ENCODE measurements around the gene HCFC2. TPM values are rescaled to one million over a fixed set of nuclear protein-coding genes. Genes with fewer than 3 reads are reported as not detected.

The HCFC2 gene
- polyA plus RNA-seq, 1 donor (not counting 4 experiments of a cell fraction or from before 2014, with no cell fraction given) = 8.3 TPM

- dilution Hi-C loops (cut with MboI; ENCODE audit: extremely low pct_ligation_motif_present, low sequenced_read_pairs) = no loop called here
- Histone ChIP-seq H3K27me3 (ENCODE audit: control insufficient read depth, extremely low read depth, insufficient read depth, low read length) (no peaks in the 10 kb centered on the region), H3K9me1 (ENCODE audit: control insufficient read depth, extremely low read depth, insufficient read depth, low read length) (no peaks in the 10 kb centered on the region), H3K4me2 (ENCODE audit: control insufficient read depth, extremely low read depth, insufficient read depth, low read depth, low read length) (no peak overlapping the region), H3K4me1 (ENCODE audit: control insufficient read depth, extremely low read depth, insufficient read depth, low read length) (no peaks in the 10 kb centered on the region), H4K20me1 (ENCODE audit: control insufficient read depth, extremely low read depth, insufficient read depth, low read length) (no peaks in the 10 kb centered on the region), H3K4me3 (ENCODE audit: control insufficient read depth in 2 of 3, extremely low read depth in 1 of 3, insufficient read depth in 2 of 3, low read depth in 1 of 3, low read length in 3 of 3) (no peak overlapping the region), H3K9me3 (ENCODE audit: control insufficient read depth, low read depth, low read length) (no peaks in the 10 kb centered on the region), H3K9ac (ENCODE audit: control insufficient read depth, extremely low read depth, insufficient read depth, low read length) (no peak overlapping the region), H3K27ac (ENCODE audit: control insufficient read depth, insufficient read depth, low read length) (no peak overlapping the region), H3K36me3 (ENCODE audit: control insufficient read depth in 2 of 2, extremely low read depth in 1 of 2, insufficient read depth in 2 of 2, low read length in 2 of 2) (no peaks in the 10 kb centered on the region), H3K79me2 (ENCODE audit: control insufficient read depth, insufficient read depth, low read length) (no peaks in the 10 kb centered on the region), H2AFZ (ENCODE audit: control insufficient read depth, low read length) (no peak overlapping the region)
- FAIRE-seq (no peak), DNase-seq (ENCODE audit: low read depth, low spot score) (no peak)
- TF ChIP-seq EZH2 (IDR thresholded peaks at IDR 0.05; ENCODE audit: low read length) (no peak), CTCF (optimal IDR thresholded peaks at IDR 0.05 in 1 of 3, IDR thresholded peaks at IDR 0.05 in 1 of 3, conservative IDR thresholded peaks at IDR 0.05 in 1 of 3; ENCODE audit: extremely low read depth in 1 of 3, insufficient read depth in 2 of 3, low read length in 3 of 3) (no peak)
Observed at GRCh38 chr12:104106965-104107364, 42.6 kb downstream of the HCFC2 start.

GRCh38 chr12:104108755-104109445 lies 44.6 kb downstream of the HCFC2 start:
- H3K9me1 ChIP-seq (ENCODE audit: control insufficient read depth, extremely low read depth, insufficient read depth, low read length) = no peaks in the 10 kb centered on the region
- no peaks in the 10 kb centered on the region for H3K9me3 ChIP-seq (ENCODE audit: control insufficient read depth, low read depth, low read length)
- FAIRE-seq (peak; percentile 95), DNase-seq (ENCODE audit: low read depth, low spot score) (peak; percentile 50)
- dilution Hi-C loops (cut with MboI; ENCODE audit: extremely low pct_ligation_motif_present, low sequenced_read_pairs) = no loop called here
- H3K27me3 ChIP-seq (ENCODE audit: control insufficient read depth, extremely low read depth, insufficient read depth, low read length) = no peaks in the 10 kb centered on the region
- no peak overlapping the region for H2AFZ ChIP-seq (ENCODE audit: control insufficient read depth, low read length)
- H3K4me2 ChIP-seq (ENCODE audit: control insufficient read depth, extremely low read depth, insufficient read depth, low read depth, low read length) = no peak overlapping the region
- H3K9ac ChIP-seq (ENCODE audit: control insufficient read depth, extremely low read depth, insufficient read depth, low read length) = no peak overlapping the region
- no peaks in the 10 kb centered on the region for H3K36me3 ChIP-seq (ENCODE audit: control insufficient read depth in 2 of 2, extremely low read depth in 1 of 2, insufficient read depth in 2 of 2, low read length in 2 of 2)
- TF ChIP-seq EZH2 (IDR thresholded peaks at IDR 0.05; ENCODE audit: low read length) (no peak), CTCF (optimal IDR thresholded peaks at IDR 0.05 in 1 of 3, IDR thresholded peaks at IDR 0.05 in 1 of 3, conservative IDR thresholded peaks at IDR 0.05 in 1 of 3; ENCODE audit: extremely low read depth in 1 of 3, insufficient read depth in 2 of 3, low read length in 3 of 3) (peak; percentile 84 to 94 (median 90))
- no peak overlapping the region for H3K4me3 ChIP-seq (ENCODE audit: control insufficient read depth in 2 of 3, extremely low read depth in 1 of 3, insufficient read depth in 2 of 3, low read depth in 1 of 3, low read length in 3 of 3)
- no peaks in the 10 kb centered on the region for H3K4me1 ChIP-seq (ENCODE audit: control insufficient read depth, extremely low read depth, insufficient read depth, low read length)
- H4K20me1 ChIP-seq (ENCODE audit: control insufficient read depth, extremely low read depth, insufficient read depth, low read length) = no peaks in the 10 kb centered on the region
- no peak overlapping the region for H3K27ac ChIP-seq (ENCODE audit: control insufficient read depth, insufficient read depth, low read length)
- H3K79me2 ChIP-seq (ENCODE audit: control insufficient read depth, insufficient read depth, low read length) = no peaks in the 10 kb centered on the region

Data from keratinocyte (primary cell).